Peyer's patch (tissue), 4 donors: ENCODE measurements around the gene GPR161.

Source experiments
- CTCF ChIP-seq, 6 experiments: fragments of 450-650 bp in 4 of 6; fragments of 200-600 bp in 2 of 6; sonication (generic) in 1 of 6; IDR thresholded peaks; one replicate each; pipeline ENCODE4 v1.5.1; 2017 to 2019; ENCODE audit warnings: antibody characterized with exemption in 6 of 6, mild to moderate bottlenecking in 3 of 6, moderate library complexity in 1 of 6
- POLR2A ChIP-seq, 2 donors: fragments of 450-650 bp; IDR thresholded peaks; one replicate each; pipeline ENCODE4 v1.5.1; 2017; ENCODE audit warnings: antibody characterized with exemption in 2 of 2, mild to moderate bottlenecking in 2 of 2, moderate library complexity in 2 of 2

GRCh38 chr1:168069384-168069783 lies 67.3 kb downstream of the GPR161 start:
- TF ChIP-seq CTCF (IDR thresholded peaks at IDR 0.05) (no peak), POLR2A (IDR thresholded peaks at IDR 0.05) (no peak)
